ENCODE results near the gene KCNN3. TPM values are rescaled to one million over a fixed set of nuclear protein-coding genes. Genes with fewer than 3 reads are reported as not detected.

KCNN3 gene
- total RNA-seq, 1 donor = 0.09 TPM

- no peak for DNase-seq (ENCODE audit: low read depth)
- no peak for TF ChIP-seq CTCF (IDR thresholded peaks at IDR 0.05; ENCODE audit: insufficient read depth, low read length)
These were observed 10.3 kb downstream of the KCNN3 start for GRCh38 chr1:154859786-154860155.

GRCh38 chr1:154859151-154859785, 10.8 kb downstream of the KCNN3 start:
- H3K4me3 ChIP-seq (ENCODE audit: low read depth, low read length) = no peak overlapping the region
- no peak for TF ChIP-seq CTCF (IDR thresholded peaks at IDR 0.05; ENCODE audit: insufficient read depth, low read length)
- no peak for DNase-seq (ENCODE audit: low read depth)

More at GRCh38 chr1:154859786-154860155, 10.3 kb downstream of the KCNN3 start:
- H3K4me3 ChIP-seq (ENCODE audit: low read depth, low read length) = no peak overlapping the region

GRCh38 chr1:154857441-154858215, 12.5 kb downstream of the KCNN3 start:
- DNase-seq (ENCODE audit: low read depth) = no peak
- no peak for TF ChIP-seq CTCF (IDR thresholded peaks at IDR 0.05; ENCODE audit: insufficient read depth, low read length)
- no peak overlapping the region for H3K4me3 ChIP-seq (ENCODE audit: low read depth, low read length)

- H3K4me3 ChIP-seq (ENCODE audit: low read depth, low read length) = no peak overlapping the region
- DNase-seq (ENCODE audit: low read depth) = no peak
- no peak for TF ChIP-seq CTCF (IDR thresholded peaks at IDR 0.05; ENCODE audit: insufficient read depth, low read length)
These were observed 13.1 kb downstream of the KCNN3 start for GRCh38 chr1:154857022-154857421.

- no peak for TF ChIP-seq CTCF (IDR thresholded peaks at IDR 0.05; ENCODE audit: insufficient read depth, low read length)
- H3K4me3 ChIP-seq (ENCODE audit: low read depth, low read length) = no peak overlapping the region
- no peak for DNase-seq (ENCODE audit: low read depth)
These were observed 13.5 kb downstream of the KCNN3 start for GRCh38 chr1:154856544-154856943.

- DNase-seq (ENCODE audit: low read depth) = no peak
- no peak overlapping the region for H3K4me3 ChIP-seq (ENCODE audit: low read depth, low read length)
- TF ChIP-seq CTCF (IDR thresholded peaks at IDR 0.05; ENCODE audit: insufficient read depth, low read length) = no peak
These were observed 14.0 kb downstream of the KCNN3 start for GRCh38 chr1:154856049-154856448.
